Stimulated activated CD8-positive, alpha-beta memory T cell treated with anti-CD3 and anti-CD28 coated beads, Interleukin-15, amount 100 ng/mL, for 48 hours (primary cell): ENCODE results near the gene MED15.
A peak's percentile ranks its signal among the peaks of the same experiment; 100 is the strongest.
"Not testable (repeated sequence)": the region's sequence is repeated elsewhere in the genome, so short reads cannot be mapped to it uniquely, and the experiment has no call there.

ENCODE experiments used
- DNase-seq, 2 donors: peaks; one replicate each; pipeline ENCODE4 v3.0.0-alpha.2; 2020; ENCODE audit warnings: low read depth in 2 of 2

Gene MED15

GRCh38 chr22:20604092-20604747, 96.8 kb downstream of the MED15 start:
- DNase-seq: no peak

GRCh38 chr22:20604776-20605221, 97.4 kb downstream of the MED15 start:
- no peak for DNase-seq

- DNase-seq: no peak
Measured at GRCh38 chr22:20605328-20605727, 97.9 kb downstream of the MED15 start.

GRCh38 chr22:20606041-20606783, 98.8 kb downstream of the MED15 start:
- DNase-seq: peak; percentile 32 to 45

- DNase-seq: no peak
Measured at GRCh38 chr22:20606784-20607128, 99.3 kb downstream of the MED15 start.

- no peak for DNase-seq
Measured at GRCh38 chr22:20607157-20607907, 99.9 kb downstream of the MED15 start.

GRCh38 chr22:20610243-20610686, 102.9 kb downstream of the MED15 start:
- DNase-seq: no peak

GRCh38 chr22:20610757-20611156, 103.3 kb downstream of the MED15 start:
- no peak for DNase-seq

GRCh38 chr22:20611418-20611817, 104.0 kb downstream of the MED15 start:
- no peak for DNase-seq

GRCh38 chr22:20613301-20613700, 105.9 kb downstream of the MED15 start:
- DNase-seq: no peak

GRCh38 chr22:20615021-20615420, 107.6 kb downstream of the MED15 start:
- DNase-seq: no peak

- no peak for DNase-seq
Measured at GRCh38 chr22:20615533-20616450, 108.4 kb downstream of the MED15 start.

- no peak for DNase-seq
Measured at GRCh38 chr22:20616451-20617043, 109.1 kb downstream of the MED15 start.

GRCh38 chr22:20618488-20618887, 111.1 kb downstream of the MED15 start:
- DNase-seq: no peak

- DNase-seq: no peak
Measured at GRCh38 chr22:20619045-20619892, 111.9 kb downstream of the MED15 start.

GRCh38 chr22:20619893-20620194, 112.4 kb downstream of the MED15 start:
- not testable (repeated sequence) for DNase-seq

- no peak for DNase-seq
Measured at GRCh38 chr22:20621162-20621561, 113.8 kb downstream of the MED15 start.

- no peak for DNase-seq
Measured at GRCh38 chr22:20622650-20623339, 115.4 kb downstream of the MED15 start.

- peak; percentile 64 to 69 for DNase-seq
Measured at GRCh38 chr22:20624161-20624616, 116.8 kb downstream of the MED15 start.

GRCh38 chr22:20625270-20625669, 117.9 kb downstream of the MED15 start:
- no peak for DNase-seq
